NCI-H2196 (cell line): ENCODE measurements around the gene S100B.

Experiments
- DNase-seq: peaks from one replicate; lab custom pipeline; 2025; ENCODE audit not compliant: unreplicated experiment; lab: John Stamatoyannopoulos, UW

S100B gene

GRCh38 chr21:46628868-46629267 lies 24.0 kb upstream of the S100B start:
- DNase-seq, result no peak

GRCh38 chr21:46627726-46628125 lies 22.8 kb upstream of the S100B start:
- no peak for DNase-seq

- no peak for DNase-seq
Measured at GRCh38 chr21:46626975-46627501, 22.2 kb upstream of the S100B start.

- DNase-seq, result no peak
Measured at GRCh38 chr21:46626536-46626935, 21.7 kb upstream of the S100B start.

- no peak for DNase-seq
Measured at GRCh38 chr21:46625759-46626158, 20.9 kb upstream of the S100B start.

GRCh38 chr21:46624050-46624449 lies 19.2 kb upstream of the S100B start:
- DNase-seq, result no peak

- DNase-seq, result no peak
Measured at GRCh38 chr21:46622226-46622625, 17.3 kb upstream of the S100B start.

- no peak for DNase-seq
Measured at GRCh38 chr21:46621457-46622182, 16.7 kb upstream of the S100B start.

- no peak for DNase-seq
Measured at GRCh38 chr21:46620846-46621245, 16.0 kb upstream of the S100B start.

- DNase-seq, result no peak
Measured at GRCh38 chr21:46619846-46620245, 15.0 kb upstream of the S100B start.

- DNase-seq, result no peak
Measured at GRCh38 chr21:46618738-46619379, 14.0 kb upstream of the S100B start.

GRCh38 chr21:46617267-46618051 lies 12.6 kb upstream of the S100B start:
- DNase-seq, result no peak

- no peak for DNase-seq
Measured at GRCh38 chr21:46616656-46617055, 11.8 kb upstream of the S100B start.

GRCh38 chr21:46616050-46616449 lies 11.2 kb upstream of the S100B start:
- DNase-seq, result no peak

GRCh38 chr21:46613391-46613790 lies 8.5 kb upstream of the S100B start:
- DNase-seq, result no peak

GRCh38 chr21:46610018-46610701 lies 5.3 kb upstream of the S100B start:
- no peak for DNase-seq

- no peak for DNase-seq
Measured at GRCh38 chr21:46608672-46609111, 3.8 kb upstream of the S100B start.

- no peak for DNase-seq
Measured at GRCh38 chr21:46607636-46608035, 2.8 kb upstream of the S100B start.

- DNase-seq, result no peak
Measured at GRCh38 chr21:46606427-46606813, 1.5 kb upstream of the S100B start.

- DNase-seq, result no peak
Measured at GRCh38 chr21:46605767-46606426, 1.0 kb upstream of the S100B start.
